Endothelial cell of umbilical vein (primary cell): ENCODE data around the gene WIPI1. TPM values are rescaled to one million over a fixed set of nuclear protein-coding genes. Genes with fewer than 3 reads are reported as not detected.
A peak's percentile ranks its signal among the peaks of the same experiment; 100 is the strongest.

Experiments
- BruUV-seq: library from RNA; stranded (reverse); fragments of 400-500 nt; replicated peaks from 2 replicates; lab custom pipeline; 2021; lab: Mats Ljungman, UMichigan
- CTCF ChIA-PET: fragments of 300-600, 350-600 bp; sonication (Branson Sonifier 250); formaldehyde crosslinking; loops from one replicate; lab custom pipeline; 2021; ENCODE audit warnings: antibody characterized with exemption, inconsistent platforms; lab: Charles Lee
- POLR2A ChIA-PET: fragments of 300-600, 350-600 bp; sonication (Branson Sonifier 250); formaldehyde crosslinking; loops from one replicate; lab custom pipeline; 2021; ENCODE audit warnings: antibody characterized with exemption, inconsistent platforms; lab: Charles Lee
- DNase-seq: peaks from one replicate; pipeline ENCODE4 v3.0.0-alpha.2; 2011; ENCODE audit warnings: low read depth, low spot score
- FAIRE-seq: peaks from 2 replicates; lab custom pipeline; 2011; peaks lifted over from hg19 to GRCh38; lab: Jason Lieb, UNC
- H2AFZ ChIP-seq: 2 replicates; pipeline ENCODE4 v1.6.0; 2012; ENCODE audit warnings: low read depth, low read length, control low read depth, inconsistent platforms
- H3K27ac ChIP-seq: 2 replicates; pipeline ENCODE4 v1.5.1; 2011; ENCODE audit warnings: low read depth, mild to moderate bottlenecking, control low read depth, low read length, moderate library complexity; ENCODE audit not compliant: insufficient read depth
- H3K27me3 ChIP-seq, 2 experiments: 2 replicates each; pipeline versions ENCODE4 v1.6.0 to v1.6.1; 2011; ENCODE audit warnings: low read length in 2 of 2, mixed read lengths in 1 of 2; ENCODE audit not compliant: control insufficient read depth in 2 of 2, insufficient read depth in 2 of 2
- H3K36me3 ChIP-seq, 2 experiments: 2 replicates in 1 of 2; 3 replicates in 1 of 2; pipeline ENCODE4 v1.5.1; 2011; ENCODE audit warnings: low read length in 2 of 2, mild to moderate bottlenecking in 1 of 2, moderate library complexity in 1 of 2; ENCODE audit not compliant: control insufficient read depth in 2 of 2, insufficient read depth in 2 of 2; ENCODE audit errors: extremely low read depth in 1 of 2
- H3K4me1 ChIP-seq: 3 replicates; pipeline ENCODE4 v1.5.1; 2011; ENCODE audit warnings: mild to moderate bottlenecking, low read length; ENCODE audit not compliant: control insufficient read depth, insufficient read depth; ENCODE audit errors: extremely low read depth
- H3K4me2 ChIP-seq: 2 replicates; pipeline ENCODE4 v1.6.1; 2011; ENCODE audit warnings: low read length, control low read depth, mixed read lengths; ENCODE audit not compliant: insufficient read depth
- H3K4me3 ChIP-seq, 3 experiments: fragments of 200-600 bp in 1 of 3; sonication (generic), shearing (Covaris generic) in 1 of 3; replicated peaks in 1 of 3; 2 replicates each; pipeline ENCODE4 v1.5.1; 2011 to 2016; ENCODE audit warnings: control low read depth in 3 of 3, low read length in 3 of 3, mild to moderate bottlenecking in 2 of 3, inconsistent platforms in 1 of 3, low read depth in 1 of 3, moderate library complexity in 1 of 3; ENCODE audit not compliant: insufficient read depth in 1 of 3
- H3K79me2 ChIP-seq: 2 replicates; pipeline ENCODE4 v1.6.0; 2012; ENCODE audit warnings: low read length, inconsistent platforms; ENCODE audit not compliant: control insufficient read depth, insufficient read depth
- H3K9ac ChIP-seq: replicated peaks from 2 replicates; pipeline ENCODE3; 2011; ENCODE audit warnings: low read length, control low read depth; ENCODE audit not compliant: insufficient read depth; ENCODE audit errors: extremely low read depth
- H3K9me1 ChIP-seq: replicated peaks from 3 replicates; pipeline ENCODE4 v1.6.0; 2011; ENCODE audit warnings: mild to moderate bottlenecking, low read length; ENCODE audit not compliant: control insufficient read depth, insufficient read depth; ENCODE audit errors: extremely low read depth
- H3K9me3 ChIP-seq: replicated peaks from 2 replicates; pipeline ENCODE4 v1.5.1; 2012; ENCODE audit warnings: low read length, inconsistent platforms; ENCODE audit not compliant: control insufficient read depth, insufficient read depth
- H4K20me1 ChIP-seq: replicated peaks from 2 replicates; pipeline ENCODE3; 2011; ENCODE audit warnings: mild to moderate bottlenecking, low read length; ENCODE audit not compliant: control insufficient read depth, insufficient read depth; ENCODE audit errors: extremely low read depth
- GATA2 ChIP-seq: IDR thresholded peaks from 2 replicates; pipeline ENCODE4 v1.7.0; 2011; ENCODE audit warnings: low read depth, mild to moderate bottlenecking, moderate library complexity, mixed read lengths, low read length; ENCODE audit not compliant: insufficient read length, insufficient read depth
- MAX ChIP-seq: IDR thresholded peaks from 2 replicates; pipeline ENCODE4 v1.6.1; 2011; ENCODE audit not compliant: insufficient read depth, insufficient read length
- POLR2A ChIP-seq: IDR thresholded peaks from 2 replicates; pipeline ENCODE4 v1.6.1; 2012; ENCODE audit warnings: low read depth, mild to moderate bottlenecking, control low read depth, low read length
- POLR2AphosphoS5 ChIP-seq: IDR thresholded peaks from 2 replicates; pipeline ENCODE4 v1.6.1; 2012; ENCODE audit warnings: low read depth, mild to moderate bottlenecking, control low read depth, low read length, moderate library complexity; ENCODE audit not compliant: insufficient read depth
- dilution Hi-C: fragments of 300-500 bp; cut with MboI; formaldehyde crosslinking; loops from one replicate; pipeline ENCODE4 v1.15.0; 2019; ENCODE audit warnings: low sequenced_read_pairs; ENCODE audit not compliant: extremely low pct_ligation_motif_present
- intact Hi-C: fragments of 100-400 bp; cut with micrococcal nuclease; formaldehyde crosslinking; loops from one replicate; pipeline ENCODE4 v1.10.0; 2022
- polyA plus RNA-seq, 4 experiments: library from polyadenylated mRNA; depleted of rRNA in 3 of 4; stranded (reverse) in 3 of 4; unstranded in 1 of 4; fragments of >200 nt; gene quantifications; 2 replicates each; pipeline versions ENCODE4 v1.2.1 to v1.2.3, GENCODE V29; 2011 to 2012; ENCODE audit warnings: missing spikeins in 1 of 4
- total RNA-seq: library from RNA; stranded (reverse); gene quantifications from 2 replicates; pipeline ENCODE4 v1.2.3, GENCODE V29; 2021

The WIPI1 gene
- total and polyA plus RNA-seq, 2 donors (not counting 3 experiments of a cell fraction or from before 2014, with no cell fraction given), result 49.9 to 70.3 TPM

- H3K27me3 ChIP-seq, result no peaks in the 10 kb centered on the region
- POLR2A ChIA-PET, result interaction anchor here (1.1 to 1.4 kb wide), 2 partner anchors 209 to 421 kb away, joined by 4 to 12 read pairs; partner anchors contain the start of genes AMZ2 and KPNA2
- CTCF ChIA-PET, result interaction anchor here (0.5 to 8.0 kb wide), 11 partner anchors 10 to 437 kb away, joined by 3 to 35 read pairs (median 5); partner anchors contain the start of gene AMZ2
- peak overlapping the region; percentile 92 for H3K4me2 ChIP-seq
- peaks cover 0 to 1% of the 10 kb centered on the region in 2 experiments for H3K36me3 ChIP-seq
- H4K20me1 ChIP-seq, result no peaks in the 10 kb centered on the region
- H3K4me3 ChIP-seq, result peak overlapping the region; percentile 58 to 74 (median 70)
- peak; percentile 87 for DNase-seq
- peak; percentile 94 for FAIRE-seq
- H3K9me3 ChIP-seq, result no peaks in the 10 kb centered on the region
- no peaks in the 10 kb centered on the region for H3K79me2 ChIP-seq
- TF ChIP-seq POLR2AphosphoS5, result peak; percentile 49
- peak; percentile 39 for TF ChIP-seq MAX
- TF ChIP-seq GATA2, result no peak
- peak; percentile 64 for TF ChIP-seq POLR2A
- no peaks in the 10 kb centered on the region for H3K9me1 ChIP-seq
- intact Hi-C loops, result loop anchor here (1.0 to 5.0 kb wide), 4 partner anchors 15 to 354 kb away; partner anchors contain the start of gene AMZ2
- H3K27ac ChIP-seq, result peak overlapping the region; percentile 75
- dilution Hi-C loops, result no loop called here
- BruUV-seq, result TSS peak; percentile 78
- H2AFZ ChIP-seq, result peak overlapping the region; percentile 54
- H3K9ac ChIP-seq, result peak overlapping the region; percentile 82
- H3K4me1 ChIP-seq, result peaks cover 17% of the 10 kb centered on the region
Observed at GRCh38 chr17:68456339-68457167, 743 bp downstream of the WIPI1 start.

GRCh38 chr17:68455901-68456338 is 1.4 kb downstream of the WIPI1 start:
- BruUV-seq, result TSS peak; percentile 35
- H3K27me3 ChIP-seq, result no peaks in the 10 kb centered on the region
- H3K4me1 ChIP-seq, result peaks cover 13% of the 10 kb centered on the region
- DNase-seq (no peak), FAIRE-seq (no peak)
- CTCF ChIA-PET, result interaction anchor here (0.5 to 8.0 kb wide), 8 partner anchors 9 to 257 kb away, joined by 3 to 35 read pairs (median 4); partner anchors contain the start of gene AMZ2
- H3K4me3 ChIP-seq, result peak overlapping the region in 2 of 3 experiments; percentile 58 to 74
- H3K9me3 ChIP-seq, result no peaks in the 10 kb centered on the region
- intact Hi-C loops (loop anchor here (1.0 to 5.0 kb wide), 3 partner anchors 15 to 354 kb away; partner anchors contain the start of gene AMZ2), dilution Hi-C loops (no loop called here)
- peak overlapping the region; percentile 82 for H3K9ac ChIP-seq
- no peaks in the 10 kb centered on the region for H3K79me2 ChIP-seq
- H3K9me1 ChIP-seq, result no peaks in the 10 kb centered on the region
- H2AFZ ChIP-seq, result peak overlapping the region; percentile 54
- H3K4me2 ChIP-seq, result peak overlapping the region; percentile 92
- POLR2A ChIA-PET, result no interaction called here
- peak overlapping the region; percentile 75 for H3K27ac ChIP-seq
- H3K36me3 ChIP-seq, result peaks cover 0 to 2% of the 10 kb centered on the region in 2 experiments
- TF ChIP-seq MAX (no peak), GATA2 (no peak)
- no peaks in the 10 kb centered on the region for H4K20me1 ChIP-seq
